ENCODE measurements around the gene NADSYN1.

NADSYN1 gene

GRCh38 chr11:71428861-71429435, 24.1 kb upstream of the NADSYN1 start:
- H3K27ac Mint-ChIP-seq: no peak overlapping the region
- no peak overlapping the region for H3K4me3 Mint-ChIP-seq
- H3K27me3 Mint-ChIP-seq: no peaks in the 10 kb centered on the region
- peaks cover 18% of the 10 kb centered on the region for H3K4me1 Mint-ChIP-seq
- H3K36me3 Mint-ChIP-seq: peaks cover 1% of the 10 kb centered on the region
- no peak for ATAC-seq
- no peaks in the 10 kb centered on the region for H3K9me3 Mint-ChIP-seq

- peaks cover 15% of the 10 kb centered on the region for H3K4me1 Mint-ChIP-seq
- no peaks in the 10 kb centered on the region for H3K9me3 Mint-ChIP-seq
- H3K4me3 Mint-ChIP-seq: no peak overlapping the region
- H3K27ac Mint-ChIP-seq: no peak overlapping the region
- no peak for ATAC-seq
- H3K36me3 Mint-ChIP-seq: peaks cover 9% of the 10 kb centered on the region
- H3K27me3 Mint-ChIP-seq: no peaks in the 10 kb centered on the region
Measured at GRCh38 chr11:71429701-71430100, 23.3 kb upstream of the NADSYN1 start.

- Mint-ChIP-seq H3K27ac (no peak overlapping the region), H3K4me3 (no peak overlapping the region), H3K4me1 (peaks cover 15% of the 10 kb centered on the region), H3K9me3 (no peaks in the 10 kb centered on the region), H3K27me3 (no peaks in the 10 kb centered on the region), H3K36me3 (peaks cover 14% of the 10 kb centered on the region)
- no peak for ATAC-seq
Measured at GRCh38 chr11:71430166-71430565, 22.8 kb upstream of the NADSYN1 start.

GRCh38 chr11:71431271-71431670, 21.7 kb upstream of the NADSYN1 start:
- no peak for ATAC-seq
- Mint-ChIP-seq H3K4me1 (peaks cover 6% of the 10 kb centered on the region), H3K9me3 (no peaks in the 10 kb centered on the region), H3K4me3 (no peak overlapping the region), H3K36me3 (peaks cover 21% of the 10 kb centered on the region), H3K27me3 (no peaks in the 10 kb centered on the region), H3K27ac (no peak overlapping the region)

- Mint-ChIP-seq H3K27ac (no peak overlapping the region), H3K36me3 (peaks cover 39% of the 10 kb centered on the region), H3K27me3 (no peaks in the 10 kb centered on the region), H3K4me3 (no peak overlapping the region), H3K4me1 (no peaks in the 10 kb centered on the region), H3K9me3 (no peaks in the 10 kb centered on the region)
- no peak for ATAC-seq
Measured at GRCh38 chr11:71432761-71433647, 20.0 kb upstream of the NADSYN1 start.

GRCh38 chr11:71433648-71434450, 19.2 kb upstream of the NADSYN1 start:
- Mint-ChIP-seq H3K36me3 (peaks cover 47% of the 10 kb centered on the region), H3K4me3 (no peak overlapping the region), H3K9me3 (no peaks in the 10 kb centered on the region)

GRCh38 chr11:71434576-71435130, 18.4 kb upstream of the NADSYN1 start:
- Mint-ChIP-seq H3K36me3 (peaks cover 53% of the 10 kb centered on the region), H3K4me3 (no peak overlapping the region), H3K4me1 (no peaks in the 10 kb centered on the region), H3K27me3 (no peaks in the 10 kb centered on the region), H3K27ac (no peak overlapping the region), H3K9me3 (no peaks in the 10 kb centered on the region)
- no peak for ATAC-seq

More at GRCh38 chr11:71433648-71434450, 19.2 kb upstream of the NADSYN1 start:
- Mint-ChIP-seq H3K27ac (no peak overlapping the region), H3K4me1 (no peaks in the 10 kb centered on the region), H3K27me3 (no peaks in the 10 kb centered on the region)
- ATAC-seq: no peak

GRCh38 chr11:71435278-71435951, 17.6 kb upstream of the NADSYN1 start:
- H3K9me3 Mint-ChIP-seq: no peaks in the 10 kb centered on the region
- H3K27ac Mint-ChIP-seq: no peak overlapping the region
- H3K36me3 Mint-ChIP-seq: peaks cover 61% of the 10 kb centered on the region
- H3K4me3 Mint-ChIP-seq: no peak overlapping the region
- no peaks in the 10 kb centered on the region for H3K27me3 Mint-ChIP-seq
- ATAC-seq: no peak
- no peaks in the 10 kb centered on the region for H3K4me1 Mint-ChIP-seq

- no peaks in the 10 kb centered on the region for H3K4me1 Mint-ChIP-seq
- H3K27me3 Mint-ChIP-seq: no peaks in the 10 kb centered on the region
- no peaks in the 10 kb centered on the region for H3K9me3 Mint-ChIP-seq
- no peak for ATAC-seq
- H3K36me3 Mint-ChIP-seq: peaks cover 75% of the 10 kb centered on the region
- H3K4me3 Mint-ChIP-seq: no peak overlapping the region
- no peak overlapping the region for H3K27ac Mint-ChIP-seq
Measured at GRCh38 chr11:71436861-71437260, 16.1 kb upstream of the NADSYN1 start.

- H3K9me3 Mint-ChIP-seq: no peaks in the 10 kb centered on the region
- H3K36me3 Mint-ChIP-seq: peaks cover 80% of the 10 kb centered on the region
- no peak for ATAC-seq
- no peaks in the 10 kb centered on the region for H3K4me1 Mint-ChIP-seq
- H3K27ac Mint-ChIP-seq: no peak overlapping the region
- H3K27me3 Mint-ChIP-seq: no peaks in the 10 kb centered on the region
- H3K4me3 Mint-ChIP-seq: no peak overlapping the region
Measured at GRCh38 chr11:71437399-71437798, 15.6 kb upstream of the NADSYN1 start.

GRCh38 chr11:71437879-71438278, 15.1 kb upstream of the NADSYN1 start:
- no peak overlapping the region for H3K4me3 Mint-ChIP-seq

GRCh38 chr11:71438650-71439049, 14.4 kb upstream of the NADSYN1 start:
- H3K36me3 Mint-ChIP-seq: peaks cover 92% of the 10 kb centered on the region
- no peak overlapping the region for H3K4me3 Mint-ChIP-seq
- H3K9me3 Mint-ChIP-seq: no peaks in the 10 kb centered on the region
- ATAC-seq: no peak
- H3K27me3 Mint-ChIP-seq: no peaks in the 10 kb centered on the region
- H3K27ac Mint-ChIP-seq: no peak overlapping the region
- no peaks in the 10 kb centered on the region for H3K4me1 Mint-ChIP-seq

More at GRCh38 chr11:71437879-71438278, 15.1 kb upstream of the NADSYN1 start:
- H3K36me3 Mint-ChIP-seq: peaks cover 84% of the 10 kb centered on the region
- no peaks in the 10 kb centered on the region for H3K27me3 Mint-ChIP-seq
- no peak for ATAC-seq
- no peaks in the 10 kb centered on the region for H3K4me1 Mint-ChIP-seq
- no peak overlapping the region for H3K27ac Mint-ChIP-seq
- H3K9me3 Mint-ChIP-seq: no peaks in the 10 kb centered on the region

GRCh38 chr11:71440021-71440755, 12.8 kb upstream of the NADSYN1 start:
- no peaks in the 10 kb centered on the region for H3K9me3 Mint-ChIP-seq

GRCh38 chr11:71441251-71441650, 11.8 kb upstream of the NADSYN1 start:
- peaks cover 97% of the 10 kb centered on the region for H3K36me3 Mint-ChIP-seq
- H3K27ac Mint-ChIP-seq: no peak overlapping the region
- ATAC-seq: no peak
- H3K4me1 Mint-ChIP-seq: no peaks in the 10 kb centered on the region
- H3K27me3 Mint-ChIP-seq: no peaks in the 10 kb centered on the region
- H3K4me3 Mint-ChIP-seq: no peak overlapping the region
- H3K9me3 Mint-ChIP-seq: peaks cover 5% of the 10 kb centered on the region

More at GRCh38 chr11:71440021-71440755, 12.8 kb upstream of the NADSYN1 start:
- no peak for ATAC-seq
- no peak overlapping the region for H3K4me3 Mint-ChIP-seq
- peaks cover 93% of the 10 kb centered on the region for H3K36me3 Mint-ChIP-seq
- H3K27ac Mint-ChIP-seq: no peak overlapping the region
- no peaks in the 10 kb centered on the region for H3K27me3 Mint-ChIP-seq
- no peaks in the 10 kb centered on the region for H3K4me1 Mint-ChIP-seq
